Stimulated activated CD4-positive, alpha-beta T cell treated with anti-CD3 and anti-CD28 coated beads, Interleukin-1b, Interleukin-23, amount 100 ng/mL, for 24 hours (primary cell): ENCODE measurements around the gene OR4D9.
"Not testable (repeated sequence)": the region's sequence is repeated elsewhere in the genome, so short reads cannot be mapped to it uniquely, and the experiment has no call there.

Experiments
- DNase-seq, 4 experiments: peaks; one replicate each; pipeline ENCODE4 v3.0.0-alpha.2; 2020; ENCODE audit warnings: low read depth in 4 of 4, low spot score in 1 of 4

The OR4D9 gene

GRCh38 chr11:59510941-59511589, at the start of gene OR4D9:
Gene OR4D9 (plus strand): TSS chr11:59511539. CDS start chr11:59514913, 3,374 bp downstream.
- DNase-seq = no peak

DNA sequence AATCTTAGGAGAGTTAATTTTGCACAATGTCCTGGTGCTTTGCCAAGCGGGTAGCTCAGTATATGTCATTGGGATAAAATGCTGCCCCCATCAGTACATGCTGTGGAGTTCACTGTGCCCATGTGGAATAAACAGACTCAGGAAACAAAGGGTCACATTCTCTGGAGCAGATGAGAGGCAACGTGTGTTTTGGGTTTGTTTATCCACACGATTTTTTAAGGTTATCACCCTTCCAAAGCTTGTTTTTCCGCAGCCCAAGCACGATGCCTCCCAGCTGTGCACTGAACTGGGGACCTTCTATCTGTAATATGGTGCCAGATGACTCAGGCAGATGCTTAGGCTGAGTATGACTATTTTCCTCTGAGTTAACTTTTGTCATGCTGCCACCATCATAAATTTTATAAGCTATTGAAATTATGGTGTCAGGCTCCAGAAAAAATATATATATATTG, 48.1 kb upstream of the OR4D9 start:
- DNase-seq = no peak

- DNase-seq = no peak
Observed at GRCh38 chr11:59473015-59473414, 38.3 kb upstream of the OR4D9 start, which contains the start of gene OR4D10. Gene OR4D10 (plus strand): TSS chr11:59473315. CDS start chr11:59477430, 4,115 bp downstream.

GRCh38 chr11:59475176-59475575, 36.2 kb upstream of the OR4D9 start:
- no peak for DNase-seq

DNA sequence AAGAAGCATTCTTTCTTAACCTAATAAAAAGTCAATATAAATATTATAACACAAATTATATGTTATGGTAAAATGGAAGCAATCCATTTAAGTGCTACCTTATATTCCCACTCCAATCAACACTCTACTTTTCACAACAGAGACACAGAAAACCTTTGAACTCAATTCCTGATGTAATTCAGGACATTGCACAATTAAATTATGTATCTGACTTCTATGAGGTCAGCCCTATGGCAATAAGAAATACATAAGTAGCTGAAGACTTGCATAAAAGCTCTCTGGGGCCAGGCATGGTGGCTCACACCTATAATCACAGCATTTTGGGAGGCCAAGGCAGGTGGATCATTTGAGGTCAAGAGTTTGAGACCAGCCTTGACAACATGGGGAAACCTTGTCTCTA, 31.4 kb upstream of the OR4D9 start:
- DNase-seq = no peak

DNA sequence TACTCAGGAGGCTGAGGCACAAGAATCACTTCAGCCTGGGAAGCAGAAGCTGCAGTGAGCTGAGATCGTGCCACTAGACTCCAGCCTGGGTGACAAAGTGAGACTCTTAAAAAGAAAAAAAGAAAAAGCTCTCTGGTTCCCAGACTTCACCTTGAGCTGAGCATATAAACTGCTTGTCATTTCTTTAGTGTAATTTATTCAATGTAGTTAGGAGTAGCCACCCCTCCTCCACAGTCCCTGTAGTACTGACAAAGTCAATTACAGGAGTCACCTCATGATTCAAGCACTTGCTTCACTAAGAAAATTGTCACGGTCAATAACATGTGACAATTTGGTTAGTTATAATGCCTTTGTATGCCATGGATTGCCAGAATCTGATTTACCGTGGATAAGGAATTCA, 31.0 kb upstream of the OR4D9 start:
- DNase-seq = no peak

DNA sequence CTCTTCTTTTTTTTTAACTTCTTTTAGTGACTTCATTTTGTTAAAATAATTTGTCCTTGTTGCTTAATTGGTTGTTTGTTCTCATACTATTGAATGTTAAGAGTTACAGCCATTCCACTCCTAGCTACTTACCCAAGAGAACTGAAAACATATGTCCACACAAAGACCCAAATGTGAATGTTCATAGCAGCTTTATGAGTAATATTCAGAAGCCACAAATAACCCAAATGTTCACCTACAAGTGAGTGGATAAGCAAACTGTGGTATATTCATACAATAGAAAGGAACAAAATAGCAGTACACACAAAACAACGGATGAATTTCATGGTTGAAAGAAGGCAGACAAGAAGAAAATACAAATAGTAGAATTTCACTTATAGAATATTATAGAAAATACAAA, 9.4 kb upstream of the OR4D9 start:
- DNase-seq = no peak

DNA sequence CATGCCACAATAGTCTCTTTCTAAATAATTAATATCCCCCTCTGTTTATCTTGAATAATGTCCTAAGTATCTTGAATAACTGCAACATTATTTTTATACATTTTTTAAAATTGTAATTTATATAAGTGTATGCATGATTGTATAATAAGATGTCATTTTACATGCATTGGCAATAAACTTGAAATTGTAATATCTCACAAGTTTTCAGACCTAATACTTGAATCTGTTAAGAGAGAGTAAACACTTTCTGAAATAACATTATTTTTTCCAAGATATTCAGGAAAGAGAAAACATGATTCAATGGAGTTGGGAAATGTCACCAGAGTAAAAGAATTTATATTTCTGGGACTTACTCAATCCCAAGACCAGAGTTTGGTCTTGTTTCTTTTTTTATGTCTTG, 8.1 kb upstream of the OR4D9 start, which contains the start of gene OR4D11:
Gene OR4D11, plus strand, starts transcription at position 301 of the 400 bp plus-strand sequence. Its CDS starts 0 bp downstream, at position 301.
- DNase-seq = no peak

DNA sequence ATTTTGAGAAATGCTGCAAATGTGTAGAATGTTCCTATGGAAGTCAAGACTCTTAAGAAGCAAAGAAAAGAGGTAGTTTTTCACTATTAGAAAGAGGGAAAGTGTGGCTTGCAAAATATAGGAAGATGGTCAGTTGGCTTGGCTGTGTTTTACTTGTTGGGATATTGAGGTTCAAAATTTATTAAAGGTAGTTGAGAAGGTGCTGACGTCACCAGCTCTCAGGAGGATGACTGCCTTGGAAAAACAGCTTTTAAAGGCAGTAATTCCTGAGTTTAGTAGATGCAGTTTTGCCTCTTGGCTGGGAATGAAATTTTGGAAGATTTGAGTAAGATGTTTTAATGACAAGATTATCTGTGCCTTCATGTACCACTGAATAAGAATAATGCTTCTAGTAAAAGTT, 336 bp downstream of the OR4D9 start:
- no peak for DNase-seq

DNA sequence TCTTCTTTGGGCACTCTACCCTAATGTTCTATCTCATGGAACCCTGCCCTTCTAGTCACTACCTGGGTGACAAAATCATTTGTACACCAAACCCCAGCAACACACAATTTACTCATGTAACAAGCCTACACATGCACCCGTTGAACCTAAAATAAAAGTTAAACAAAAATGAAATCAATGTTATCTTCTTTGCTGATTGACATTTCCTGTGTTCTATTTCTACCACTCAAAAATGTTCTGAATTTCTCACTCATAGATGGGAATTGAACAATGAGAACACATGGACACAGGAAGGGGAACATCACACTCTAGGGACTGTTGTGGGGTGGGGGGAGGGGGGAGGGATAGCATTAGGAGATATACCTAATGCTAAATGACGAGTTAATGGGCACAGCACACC, 8.8 kb downstream of the OR4D9 start:
- not testable (repeated sequence) for DNase-seq

DNA sequence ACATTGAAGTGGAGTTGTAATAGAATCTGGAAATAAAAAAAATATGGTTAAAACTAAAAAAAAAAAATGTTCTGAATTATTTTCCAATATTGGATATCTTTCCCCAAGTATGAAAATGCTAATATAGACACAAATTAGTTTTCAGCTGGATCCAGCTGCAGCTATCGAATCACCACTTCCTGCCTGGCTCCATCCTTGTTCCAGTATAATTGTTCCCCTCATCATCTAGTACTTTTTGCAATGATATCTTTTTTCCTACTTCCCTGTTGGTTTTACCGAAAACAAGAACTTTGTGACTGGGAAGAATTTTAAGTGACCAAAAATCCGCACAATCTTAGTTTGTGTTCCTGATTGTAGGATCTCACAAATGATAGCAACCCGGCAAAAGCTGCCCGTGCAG, 9.4 kb downstream of the OR4D9 start:
- DNase-seq = no peak

DNA sequence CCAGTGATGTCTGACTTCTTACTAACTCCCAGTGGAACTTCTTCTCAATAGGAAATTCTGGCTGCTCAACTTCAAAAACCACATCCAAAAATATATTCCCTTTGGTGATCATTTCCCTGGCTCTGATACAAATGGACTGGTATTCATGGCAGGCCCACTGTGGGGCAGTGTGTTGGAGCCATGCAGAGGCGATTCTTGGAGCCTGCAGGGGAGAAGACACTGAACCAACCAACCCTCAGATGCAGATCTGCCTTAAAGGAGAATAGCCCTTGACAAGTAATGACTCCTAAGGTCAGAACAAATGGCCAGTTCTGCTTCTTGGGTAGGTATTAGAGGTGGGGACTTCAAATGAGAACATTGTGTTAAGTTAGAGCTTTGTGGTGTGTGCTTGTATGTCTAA, 12.2 kb downstream of the OR4D9 start:
- DNase-seq = no peak

- DNase-seq = no peak
Observed at GRCh38 chr11:59528711-59529110, 17.4 kb downstream of the OR4D9 start.

DNA sequence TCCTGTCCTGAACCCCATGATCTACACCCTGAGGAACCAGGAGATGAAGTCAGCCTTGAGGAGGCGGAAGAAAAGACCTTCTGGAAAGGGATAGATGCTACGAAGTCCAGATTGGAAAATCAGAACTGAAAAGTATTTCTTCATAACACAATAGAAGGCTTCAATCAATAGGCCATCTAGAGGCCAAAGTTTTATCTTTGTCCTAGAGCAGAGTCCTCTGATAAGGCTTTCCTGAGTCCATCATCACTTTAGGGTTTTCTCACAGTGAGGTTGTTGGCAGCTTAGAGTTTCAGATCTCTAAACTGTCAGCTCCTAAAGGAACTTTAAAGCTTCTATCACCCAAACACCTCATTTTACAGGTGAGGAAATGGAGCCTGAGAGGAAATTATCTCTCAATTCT, 21.3 kb downstream of the OR4D9 start:
- DNase-seq = no peak

DNA sequence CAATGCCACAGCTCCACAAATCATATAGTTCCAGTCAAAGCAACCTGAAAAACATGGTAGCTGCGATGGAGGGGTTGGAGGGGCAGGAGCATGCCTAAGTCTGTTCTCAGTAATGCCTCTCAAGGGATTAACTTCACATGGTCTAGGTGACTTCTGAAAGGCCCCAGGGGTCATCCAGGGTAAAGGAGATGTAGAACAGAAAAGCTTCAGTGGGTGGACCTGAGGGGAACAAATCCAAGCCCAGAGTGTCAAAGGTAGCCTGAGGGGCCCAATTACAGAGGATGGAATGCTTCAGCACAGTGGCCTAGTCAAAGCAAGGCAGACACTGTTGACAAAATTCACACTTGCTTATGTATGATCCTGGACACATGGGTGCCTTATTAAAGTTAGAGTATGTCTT, 23.3 kb downstream of the OR4D9 start:
- DNase-seq = no peak

GRCh38 chr11:59542142-59542810, 30.9 kb downstream of the OR4D9 start:
- no peak for DNase-seq

GRCh38 chr11:59543713-59544112, 32.4 kb downstream of the OR4D9 start:
- not testable (repeated sequence) for DNase-seq

DNA sequence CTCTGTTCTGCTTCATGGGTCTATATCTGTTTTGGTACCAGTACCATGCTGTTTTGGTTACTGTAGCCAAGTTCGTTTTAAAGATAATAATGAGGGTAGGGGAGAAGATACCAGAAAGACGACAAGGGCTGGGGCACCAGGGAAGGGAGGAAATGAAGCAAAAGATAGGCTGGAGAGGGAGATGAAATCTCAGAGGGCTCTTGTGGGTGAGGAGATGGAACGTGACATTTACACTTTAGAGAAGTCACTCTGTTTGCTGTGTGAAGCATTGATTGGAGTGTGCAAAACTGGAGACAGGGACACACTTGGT, 33.5 kb downstream of the OR4D9 start:
- DNase-seq = no peak

GRCh38 chr11:59545179-59546020, 34.1 kb downstream of the OR4D9 start:
- DNase-seq = no peak

DNA sequence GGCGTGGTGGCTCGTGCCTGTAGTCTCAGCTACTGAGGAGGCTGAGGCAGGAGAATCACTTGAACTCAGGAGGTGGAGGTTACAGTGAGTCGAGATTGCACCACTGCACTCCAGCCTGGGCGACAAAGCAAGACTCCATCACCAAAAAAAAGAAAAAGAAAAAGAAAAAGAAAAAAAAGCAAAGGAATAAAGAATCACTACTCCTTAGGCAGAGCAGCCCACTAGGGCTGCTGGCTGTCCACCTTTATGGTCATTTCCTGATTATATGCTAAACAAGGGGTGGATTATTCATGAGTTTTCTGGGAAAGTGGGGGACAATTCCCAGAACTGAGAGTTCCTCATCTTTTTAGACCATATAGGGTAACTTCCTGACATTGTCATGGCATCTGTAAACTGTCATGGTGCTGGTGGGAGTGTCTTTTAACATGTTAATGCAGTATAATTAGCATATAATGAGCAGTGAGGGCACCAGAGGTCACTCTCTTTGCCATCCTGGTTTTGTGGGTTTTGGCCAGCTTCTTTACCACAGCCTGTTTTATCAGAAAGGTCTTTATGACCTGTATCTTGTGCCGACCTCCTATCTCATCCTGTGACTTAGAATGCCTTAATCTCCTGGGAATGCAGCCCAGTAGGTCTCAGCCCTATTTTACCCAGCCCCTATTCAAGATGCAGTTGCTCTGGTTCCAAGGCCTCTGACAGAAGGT, 36.4 kb downstream of the OR4D9 start:
- DNase-seq = not testable (repeated sequence)

- no peak for DNase-seq
Observed at GRCh38 chr11:59548309-59548656, 36.9 kb downstream of the OR4D9 start.
